Measurements from ENCODE around the gene GABRA6. TPM values are rescaled to one million over a fixed set of nuclear protein-coding genes. Genes with fewer than 3 reads are reported as not detected.

GABRA6 gene
- total RNA-seq, 1 donor from 2014 or later = not detected

DNA sequence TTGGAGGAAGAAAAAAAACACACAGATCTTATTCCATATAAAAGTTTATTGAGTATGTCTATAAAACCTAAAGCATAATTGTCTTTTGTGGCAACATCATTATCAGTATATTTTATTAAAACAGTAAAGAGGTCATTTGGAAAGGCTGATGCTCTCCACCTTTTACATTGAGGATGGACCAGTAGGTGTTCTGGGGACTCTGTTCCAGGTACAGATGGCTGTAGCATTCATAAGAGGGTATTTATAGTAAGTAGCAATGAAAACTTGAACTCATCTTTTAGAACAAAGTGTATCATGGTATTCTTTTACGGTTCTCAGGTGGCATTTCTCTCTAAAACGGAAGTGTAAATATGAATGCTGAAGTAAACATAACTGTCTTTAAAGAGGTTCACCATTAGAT is 1.8 kb downstream of the GABRA6 start:
- no peak for DNase-seq (ENCODE audit: low spot score)
- Mint-ChIP-seq H3K4me1 (ENCODE audit: unreplicated experiment) (no peaks in the 10 kb centered on the region), H3K9me3 (ENCODE audit: unreplicated experiment) (no peaks in the 10 kb centered on the region), H3K27ac (ENCODE audit: unreplicated experiment) (no peak overlapping the region), H3K36me3 (ENCODE audit: low read depth, unreplicated experiment) (no peaks in the 10 kb centered on the region), H3K4me3 (ENCODE audit: unreplicated experiment) (no peak overlapping the region), H3K27me3 (ENCODE audit: unreplicated experiment) (no peaks in the 10 kb centered on the region)
- no peak for TF ChIP-seq CTCF (IDR thresholded peaks at IDR 0.05; ENCODE audit: unreplicated experiment)

DNA sequence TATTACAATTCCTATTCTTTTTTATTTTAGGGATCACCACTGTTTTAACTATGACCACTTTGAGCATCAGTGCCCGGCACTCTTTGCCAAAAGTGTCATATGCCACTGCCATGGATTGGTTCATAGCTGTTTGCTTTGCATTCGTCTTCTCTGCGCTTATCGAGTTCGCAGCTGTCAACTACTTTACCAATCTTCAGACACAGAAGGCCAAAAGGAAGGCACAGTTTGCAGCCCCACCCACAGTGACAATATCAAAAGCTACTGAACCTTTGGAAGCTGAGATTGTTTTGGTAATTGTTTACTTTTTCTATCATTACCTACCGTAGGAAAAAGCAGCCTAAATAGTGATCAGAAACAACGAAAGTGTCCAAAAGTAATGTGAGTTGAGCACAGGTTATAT is 6.4 kb downstream of the GABRA6 start:
- H3K36me3 Mint-ChIP-seq (ENCODE audit: low read depth, unreplicated experiment) = no peaks in the 10 kb centered on the region
- H3K27me3 Mint-ChIP-seq (ENCODE audit: unreplicated experiment) = no peaks in the 10 kb centered on the region
- no peaks in the 10 kb centered on the region for H3K4me1 Mint-ChIP-seq (ENCODE audit: unreplicated experiment)
- no peak for TF ChIP-seq CTCF (IDR thresholded peaks at IDR 0.05; ENCODE audit: unreplicated experiment)
- H3K4me3 Mint-ChIP-seq (ENCODE audit: unreplicated experiment) = no peak overlapping the region
- DNase-seq (ENCODE audit: low spot score) = no peak
- no peaks in the 10 kb centered on the region for H3K9me3 Mint-ChIP-seq (ENCODE audit: unreplicated experiment)
- no peak overlapping the region for H3K27ac Mint-ChIP-seq (ENCODE audit: unreplicated experiment)

DNA sequence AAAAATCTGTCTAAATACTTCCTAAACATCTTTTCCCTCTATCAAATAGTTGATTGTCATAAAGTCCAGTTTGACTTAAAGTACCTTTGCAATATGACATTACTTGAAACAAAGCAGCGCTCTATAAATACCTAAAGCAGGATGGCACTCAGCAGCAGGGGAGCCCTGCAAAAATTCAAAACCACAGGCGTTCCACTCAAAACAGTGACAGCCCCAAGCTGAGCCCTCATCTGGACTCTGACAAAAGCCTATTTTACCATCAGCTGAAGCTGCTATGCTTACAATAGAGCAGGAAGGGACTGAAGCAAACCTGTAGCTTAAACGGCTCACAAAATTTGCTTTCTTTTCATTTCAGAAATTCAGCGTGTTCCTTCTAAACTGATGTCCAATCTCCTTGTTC is 11.5 kb downstream of the GABRA6 start:
- no peak for DNase-seq (ENCODE audit: low spot score)
- H3K9me3 Mint-ChIP-seq (ENCODE audit: unreplicated experiment) = no peaks in the 10 kb centered on the region
- H3K4me1 Mint-ChIP-seq (ENCODE audit: unreplicated experiment) = no peaks in the 10 kb centered on the region
- H3K27me3 Mint-ChIP-seq (ENCODE audit: unreplicated experiment) = no peaks in the 10 kb centered on the region
- TF ChIP-seq CTCF (IDR thresholded peaks at IDR 0.05; ENCODE audit: unreplicated experiment) = no peak
- no peaks in the 10 kb centered on the region for H3K36me3 Mint-ChIP-seq (ENCODE audit: low read depth, unreplicated experiment)
- H3K4me3 Mint-ChIP-seq (ENCODE audit: unreplicated experiment) = no peak overlapping the region
- H3K27ac Mint-ChIP-seq (ENCODE audit: unreplicated experiment) = no peak overlapping the region

- no peak for DNase-seq (ENCODE audit: low spot score)
- TF ChIP-seq CTCF (IDR thresholded peaks at IDR 0.05; ENCODE audit: unreplicated experiment) = no peak
- Mint-ChIP-seq H3K9me3 (ENCODE audit: unreplicated experiment) (no peaks in the 10 kb centered on the region), H3K27me3 (ENCODE audit: unreplicated experiment) (no peaks in the 10 kb centered on the region), H3K36me3 (ENCODE audit: low read depth, unreplicated experiment) (no peaks in the 10 kb centered on the region), H3K4me3 (ENCODE audit: unreplicated experiment) (no peak overlapping the region), H3K27ac (ENCODE audit: unreplicated experiment) (no peak overlapping the region), H3K4me1 (ENCODE audit: unreplicated experiment) (no peaks in the 10 kb centered on the region)
Observed at GRCh38 chr5:161700065-161700464, 14.5 kb downstream of the GABRA6 start.

- Mint-ChIP-seq H3K4me1 (ENCODE audit: unreplicated experiment) (no peaks in the 10 kb centered on the region), H3K9me3 (ENCODE audit: unreplicated experiment) (no peaks in the 10 kb centered on the region), H3K36me3 (ENCODE audit: low read depth, unreplicated experiment) (no peaks in the 10 kb centered on the region), H3K27me3 (ENCODE audit: unreplicated experiment) (no peaks in the 10 kb centered on the region), H3K4me3 (ENCODE audit: unreplicated experiment) (no peak overlapping the region), H3K27ac (ENCODE audit: unreplicated experiment) (no peak overlapping the region)
- DNase-seq (ENCODE audit: low spot score) = no peak
- TF ChIP-seq CTCF (IDR thresholded peaks at IDR 0.05; ENCODE audit: unreplicated experiment) = no peak
Observed at GRCh38 chr5:161703528-161703927, 18.0 kb downstream of the GABRA6 start.

All from endothelial cell (in vitro differentiated cells).